CD4-positive, alpha-beta T cell treated with Interleukin-15 for 1 hour (primary cell): ENCODE results near the gene TOX4.
"Not testable (repeated sequence)": the region's sequence is repeated elsewhere in the genome, so short reads cannot be mapped to it uniquely, and the experiment has no call there.

Experiments used
- DNase-seq: peaks from one replicate; pipeline ENCODE4 v3.0.0-alpha.2; 2020

Gene TOX4

DNA sequence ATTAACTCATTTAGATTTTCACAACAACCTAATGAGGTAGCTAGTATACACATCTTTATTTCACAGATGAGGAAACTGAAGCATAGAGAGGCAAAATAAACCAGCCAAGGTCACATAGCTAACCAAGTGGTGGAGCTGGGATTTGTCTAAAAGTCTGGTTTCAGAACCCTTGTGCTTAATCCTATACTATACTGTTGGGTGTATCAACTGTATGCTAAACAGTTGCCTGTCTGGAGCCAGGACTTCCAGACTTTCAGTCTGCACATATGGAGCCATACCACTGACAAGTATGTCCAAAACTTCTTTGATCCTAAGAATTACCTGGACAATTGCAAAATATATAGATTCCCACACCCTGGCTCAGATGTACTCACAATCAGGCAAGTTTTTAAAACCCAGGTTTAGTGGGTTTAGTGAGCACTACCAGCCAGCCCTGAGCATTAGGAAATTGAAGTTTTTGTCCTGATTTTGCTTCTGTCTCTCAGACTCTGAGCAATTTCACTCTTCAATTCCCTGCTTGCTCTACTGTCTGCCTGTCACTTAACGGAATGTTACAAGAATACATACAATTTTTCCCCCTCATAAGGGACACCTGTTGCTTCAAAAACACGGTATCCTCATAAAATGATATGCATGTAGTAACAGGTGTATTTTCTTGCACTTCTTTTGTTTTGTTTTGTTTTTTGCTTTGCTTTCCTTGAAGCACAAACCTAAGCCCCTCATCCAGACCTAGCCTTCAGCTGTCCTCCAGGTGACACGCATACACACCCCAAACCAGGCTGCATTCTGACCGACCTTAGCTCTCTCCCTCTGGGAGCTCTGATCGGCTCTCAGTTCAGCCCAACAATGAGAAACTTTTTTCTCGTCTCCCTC is 58.8 kb downstream of the TOX4 start:
- no peak for DNase-seq

- no peak for DNase-seq
Observed at GRCh38 chr14:21536418-21537089, 59.6 kb downstream of the TOX4 start.

GRCh38 chr14:21537090-21537424 is 60.1 kb downstream of the TOX4 start:
- DNase-seq, result no peak

GRCh38 chr14:21539189-21539940 is 62.4 kb downstream of the TOX4 start:
- DNase-seq, result no peak

DNA sequence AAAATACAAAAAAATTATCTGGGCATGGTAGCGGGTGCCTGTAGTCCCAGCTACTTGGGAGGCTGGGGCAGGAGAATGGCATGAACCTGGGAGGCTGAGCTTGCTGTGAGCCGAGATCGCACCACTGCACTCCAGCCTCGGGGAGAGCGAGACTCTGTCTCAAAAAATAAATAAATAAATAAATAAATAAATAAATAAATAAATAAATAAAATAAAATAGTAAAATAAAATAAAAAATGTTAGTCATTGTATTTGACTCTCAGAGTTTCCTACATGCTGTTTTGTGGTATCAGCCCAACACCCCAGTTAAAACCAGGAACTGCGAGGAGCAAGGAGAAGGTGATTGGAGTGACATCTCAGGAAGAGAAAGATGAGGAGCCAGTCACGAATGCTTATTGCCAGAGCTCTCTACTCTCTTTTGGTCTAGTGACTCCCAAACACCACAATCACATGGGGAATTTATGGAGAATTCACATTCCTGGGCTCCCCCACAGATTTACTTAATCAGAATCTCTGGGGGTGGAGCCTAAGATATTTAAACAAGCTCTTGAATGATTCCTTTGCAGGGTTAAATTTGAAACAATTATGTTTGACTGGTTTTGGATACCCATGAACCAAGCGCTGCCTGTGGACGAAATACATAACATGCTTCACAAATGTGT is 64.5 kb downstream of the TOX4 start:
- DNase-seq, result no peak

DNA sequence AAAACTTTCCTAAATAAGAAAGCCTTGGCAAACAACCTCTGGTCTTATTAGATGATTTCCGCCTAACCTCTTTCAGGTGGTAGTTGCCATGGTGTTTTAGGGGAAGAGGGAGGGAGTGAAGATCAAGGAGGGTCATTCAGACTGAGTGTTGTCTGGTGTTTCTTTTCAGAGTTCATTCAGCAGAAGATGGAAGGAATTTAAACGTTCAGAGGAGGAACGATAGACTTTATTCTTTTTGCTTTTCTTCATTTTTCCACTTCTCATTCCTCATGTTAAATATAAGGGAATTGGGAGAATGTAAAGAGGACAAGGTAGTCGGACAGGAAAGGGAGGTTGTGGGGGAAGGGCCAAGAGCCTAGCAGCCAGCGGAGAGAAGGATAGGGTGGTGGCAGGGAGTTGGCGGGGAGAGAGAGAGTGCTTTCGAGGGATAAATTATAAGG is 66.5 kb downstream of the TOX4 start:
- DNase-seq, result no peak

DNA sequence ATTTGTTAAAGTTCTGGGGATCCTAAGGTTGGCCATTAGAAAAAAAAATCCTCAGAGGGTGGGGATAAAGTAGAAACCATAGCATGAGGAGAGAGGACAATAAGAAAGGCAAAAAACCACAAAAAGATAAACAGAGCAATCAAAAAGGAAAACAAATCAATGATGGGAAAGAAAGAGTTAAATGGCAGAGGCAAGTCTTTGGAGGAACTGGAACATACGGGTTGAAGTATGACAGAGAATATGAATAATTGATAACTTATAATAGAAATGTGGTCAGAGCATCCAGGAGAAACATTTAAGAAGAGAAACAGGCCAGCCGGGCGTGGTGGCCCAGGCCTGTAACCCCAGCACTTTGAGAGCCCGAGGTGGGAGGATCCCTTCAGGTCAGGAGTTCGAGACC is 67.0 kb downstream of the TOX4 start:
- no peak for DNase-seq

DNA sequence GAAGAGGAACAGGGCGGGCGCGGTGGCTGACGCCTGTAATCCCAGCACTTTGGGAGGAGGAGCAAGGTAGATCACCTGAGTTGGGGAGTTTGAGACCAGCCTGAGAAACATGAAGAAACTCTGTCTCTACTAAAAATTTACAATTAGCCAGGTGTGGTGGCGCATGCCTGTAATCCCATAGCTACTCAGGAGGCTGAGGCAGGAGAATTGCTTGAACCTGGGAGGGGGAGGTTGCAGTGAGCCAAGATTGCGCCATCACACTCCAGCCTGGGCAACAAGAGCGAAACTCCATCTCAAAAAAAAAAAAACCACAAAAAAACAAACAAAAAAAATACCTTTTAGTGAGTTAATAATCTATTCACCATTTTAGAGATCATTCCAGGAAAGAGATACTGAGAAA is 67.6 kb downstream of the TOX4 start:
- DNase-seq, result not testable (repeated sequence)
